GM21737 (cell line): ENCODE results near the gene GTF2A2.

Source experiments
- ATAC-seq: cut with Tn5 transposase; IDR thresholded peaks from one replicate; pipeline ENCODE4 v1.9.1; 2021; ENCODE audit warnings: mild to moderate bottlenecking, moderate library complexity; ENCODE audit not compliant: unreplicated experiment

Gene GTF2A2

DNA sequence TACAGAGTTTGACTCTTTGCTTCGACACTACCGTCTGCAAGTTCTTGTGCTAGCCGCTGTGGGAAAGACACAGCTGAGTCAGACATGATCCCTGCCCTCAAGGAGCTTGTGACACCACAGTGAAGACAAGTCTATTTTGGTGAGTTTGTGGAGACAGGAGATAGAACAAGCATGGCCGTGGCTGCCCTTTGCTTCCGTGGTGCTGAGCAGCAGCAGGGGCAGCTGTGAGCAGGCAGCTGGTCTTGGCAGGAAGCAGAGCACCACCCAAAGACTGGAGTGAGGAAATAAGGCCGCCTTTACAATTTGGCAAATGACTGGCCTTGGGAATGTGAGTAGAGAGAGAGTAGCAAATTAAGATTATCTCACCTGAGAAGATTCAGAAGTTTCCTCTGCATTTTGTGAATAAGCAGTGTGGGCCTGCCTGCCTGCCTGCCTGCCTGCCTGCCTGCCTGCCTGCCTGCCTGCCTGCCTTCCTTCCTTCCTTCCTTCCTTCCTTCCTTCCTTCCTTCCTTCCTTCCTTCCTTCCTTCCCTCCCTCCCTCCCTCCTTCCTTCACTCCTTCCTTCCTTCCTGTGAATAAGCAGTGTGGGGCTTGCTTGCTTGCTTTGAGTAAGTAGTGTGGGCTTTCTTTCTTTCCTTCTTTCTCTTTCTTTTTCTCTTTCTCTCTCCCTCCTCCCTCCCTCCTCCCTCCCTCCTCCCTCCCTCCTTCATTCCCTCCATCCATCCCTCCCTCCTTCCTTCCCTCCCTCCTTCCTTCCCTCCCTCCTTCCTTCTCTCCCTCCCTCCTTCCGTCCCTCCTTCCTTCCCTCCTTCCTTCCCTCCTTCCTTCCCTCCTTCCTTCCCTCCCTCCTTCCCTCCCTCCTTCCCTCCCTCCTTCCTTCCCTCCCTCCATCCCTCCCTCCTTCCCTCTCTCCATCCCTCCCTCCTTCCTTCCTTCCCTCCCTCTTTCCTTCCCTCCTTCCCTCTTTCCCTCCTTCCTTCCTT lies 47.3 kb downstream of the GTF2A2 start:
- ATAC-seq, result no peak

DNA sequence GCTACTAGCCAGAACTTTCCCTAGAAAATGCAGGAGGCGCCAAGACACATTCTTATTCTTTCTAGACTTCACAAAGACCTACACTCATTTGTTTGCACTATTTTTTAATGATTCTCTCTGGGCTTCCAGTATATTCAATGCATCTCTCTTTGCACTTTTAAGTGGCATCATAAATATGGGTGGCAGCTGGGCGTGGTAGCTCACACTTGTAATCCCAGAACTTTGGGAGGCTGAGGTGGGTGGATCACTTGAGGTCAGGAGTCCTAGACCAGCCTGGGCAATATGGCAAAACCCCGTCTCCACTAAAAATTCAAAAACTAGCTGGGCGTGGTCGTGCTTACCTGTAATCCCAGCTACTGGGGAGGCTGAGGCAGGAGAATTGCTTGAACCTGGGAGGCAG lies 51.3 kb downstream of the GTF2A2 start:
- ATAC-seq, result no peak

DNA sequence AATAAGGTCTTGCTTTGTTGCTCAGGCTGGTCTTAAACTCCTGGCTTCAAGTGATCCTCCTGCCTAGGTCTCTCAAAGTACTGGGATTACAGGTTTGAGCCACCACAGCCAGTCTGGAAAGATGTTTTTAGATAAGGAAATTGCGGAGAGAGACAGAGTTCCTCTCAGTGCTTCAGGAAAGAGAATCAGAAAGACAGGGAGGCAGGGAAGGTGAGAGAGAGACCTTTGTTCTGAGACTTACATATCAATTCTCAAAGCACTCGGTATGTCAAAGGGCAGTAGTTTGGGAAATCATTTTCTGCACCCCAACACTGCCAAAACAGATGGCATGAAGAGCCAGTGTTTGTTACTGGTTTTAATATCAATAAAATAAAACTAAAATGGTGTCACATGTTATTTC lies 58.9 kb downstream of the GTF2A2 start:
- no peak for ATAC-seq

DNA sequence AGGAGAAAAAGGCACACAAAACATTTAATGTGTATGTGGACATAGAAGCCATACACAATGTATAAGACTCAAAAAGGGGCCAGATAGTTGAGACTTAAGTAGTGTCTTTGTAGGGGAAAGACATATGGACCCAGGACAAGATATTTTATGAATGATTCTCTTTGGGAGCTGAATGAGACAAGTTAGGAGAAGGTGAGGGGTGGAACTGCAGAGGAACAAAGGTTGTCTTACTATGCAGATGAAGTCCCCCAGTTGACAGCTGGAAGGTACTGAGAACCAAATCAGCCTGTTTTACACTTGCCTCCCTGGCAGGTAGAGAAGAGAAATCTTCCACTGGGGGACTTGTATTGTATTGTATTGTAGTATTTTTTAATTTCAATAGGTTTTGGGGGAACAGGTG lies 60.7 kb downstream of the GTF2A2 start:
- no peak for ATAC-seq

DNA sequence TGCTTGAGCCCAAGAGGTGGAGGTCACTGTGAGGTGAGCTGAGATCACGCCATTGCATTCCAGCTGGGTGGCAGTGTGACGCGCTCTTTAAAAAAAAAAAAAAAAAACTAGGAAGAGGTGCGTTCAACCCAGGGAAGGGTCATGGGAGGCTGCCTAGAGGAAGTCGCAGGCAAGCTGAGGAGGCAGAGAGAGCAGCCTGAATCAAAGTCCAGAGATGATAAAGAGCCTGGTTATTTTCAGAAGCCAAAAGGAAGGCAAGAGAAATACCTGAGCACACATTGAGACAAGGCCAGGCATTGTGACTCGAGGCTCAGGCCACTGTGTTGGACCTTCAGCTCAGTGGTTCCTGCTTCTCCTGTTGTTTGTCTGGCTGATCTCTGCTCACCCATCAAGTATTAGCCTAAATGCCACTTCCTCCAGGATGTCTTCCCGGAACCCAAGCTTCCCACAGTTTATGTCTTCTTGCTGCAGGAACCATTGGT lies 61.8 kb downstream of the GTF2A2 start:
- ATAC-seq, result no peak

DNA sequence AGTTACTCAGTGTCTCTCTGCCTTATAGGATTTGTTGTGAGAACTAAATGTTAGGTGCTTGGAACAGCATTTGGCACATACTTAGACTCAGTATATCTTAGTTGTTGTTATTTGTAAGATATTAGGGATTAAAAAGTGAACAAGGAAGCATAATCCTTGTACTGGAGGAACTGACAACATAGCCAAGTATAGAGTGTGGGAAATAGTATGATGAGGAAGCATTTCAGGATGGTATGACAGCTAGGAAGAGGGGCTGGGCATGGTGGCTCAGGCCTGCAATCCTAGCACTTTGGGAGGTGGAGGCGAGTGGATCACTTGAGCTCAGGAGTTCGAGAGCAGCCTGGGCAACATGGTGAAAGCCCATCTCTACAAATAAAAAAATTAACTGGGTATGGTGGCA lies 62.3 kb downstream of the GTF2A2 start:
- ATAC-seq, result no peak

DNA sequence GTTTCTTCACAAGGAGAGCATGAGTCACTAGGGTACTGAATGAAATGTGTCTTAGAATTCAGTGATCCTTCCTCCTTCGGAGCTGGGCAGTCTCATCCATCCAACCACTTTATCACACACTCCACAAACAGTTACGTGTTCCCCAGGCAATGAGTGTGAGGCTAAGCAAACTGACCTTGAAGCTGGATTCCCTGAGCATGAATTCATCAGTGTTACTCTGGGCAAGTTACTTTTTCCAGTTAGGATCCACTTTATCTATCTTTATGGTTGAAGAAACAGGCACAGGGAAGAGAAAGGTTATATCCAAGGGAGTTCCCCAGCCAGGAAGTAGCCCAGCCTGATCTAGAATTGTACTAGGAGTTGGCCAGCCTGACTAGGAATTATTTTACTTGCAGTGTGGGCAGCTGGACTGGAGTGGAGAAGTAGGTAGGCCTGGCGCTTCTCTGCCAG lies 62.8 kb downstream of the GTF2A2 start:
- ATAC-seq, result no peak

DNA sequence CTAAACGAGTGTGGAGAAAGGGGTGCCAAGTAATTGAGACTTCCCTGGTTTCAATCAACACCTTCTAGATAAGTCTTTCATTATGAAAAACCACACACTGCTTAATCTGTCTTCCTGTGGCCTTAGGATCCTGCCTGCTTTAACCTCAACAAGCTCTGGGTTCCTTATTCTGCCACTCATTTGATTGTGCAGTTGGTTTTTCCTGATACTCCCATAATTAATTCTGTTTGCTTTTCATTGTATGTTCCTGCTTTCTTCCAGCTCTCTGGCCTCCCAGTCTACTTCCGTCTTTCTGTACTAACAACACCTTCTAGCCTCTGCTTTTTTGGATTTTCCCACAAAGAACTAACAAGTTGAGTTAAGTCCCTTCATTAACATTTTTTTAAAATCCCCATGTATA lies 66.0 kb downstream of the GTF2A2 start:
- no peak for ATAC-seq

DNA sequence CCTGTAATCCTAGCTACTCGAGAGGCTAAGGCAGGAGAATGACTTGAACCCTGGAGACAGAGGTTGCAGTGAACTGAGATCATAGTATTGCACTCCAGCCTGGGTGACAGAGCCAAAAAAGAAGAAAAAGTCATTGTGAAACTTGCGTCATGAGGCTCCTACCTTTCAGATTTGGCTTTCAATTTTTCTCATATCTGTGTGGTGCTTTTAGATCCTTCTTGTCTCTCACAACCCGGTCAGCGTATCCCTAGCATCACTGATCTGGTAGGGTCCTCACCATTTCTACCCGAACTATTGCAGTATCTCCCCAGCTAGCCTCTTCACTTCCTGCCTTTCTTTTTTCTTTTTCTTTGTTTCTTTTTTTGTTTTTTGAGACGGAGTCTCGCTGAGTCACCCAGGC lies 67.3 kb downstream of the GTF2A2 start:
- ATAC-seq, result no peak
